Kidney (tissue), 14 donors: Measurements from ENCODE around the gene RIN1. TPM values are rescaled to one million over a fixed set of nuclear protein-coding genes. Genes with fewer than 3 reads are reported as not detected.

ENCODE experiments used
- DNase-seq, 5 donors: peaks; one replicate each; pipeline ENCODE4 v3.0.0-alpha.2; 2013 to 2020
- FAIRE-seq: peaks from 2 replicates; lab custom pipeline; 2012; peaks lifted over from hg19 to GRCh38; lab: Jason Lieb, UNC
- H3K27ac ChIP-seq, 2 donors: one replicate each; pipeline ENCODE4 v1.7.0; 2013; ENCODE audit warnings: low read depth in 2 of 2, low read length in 2 of 2, inconsistent platforms in 1 of 2
- H3K27me3 ChIP-seq: one replicate; pipeline ENCODE4 v1.7.1; 2013; ENCODE audit warnings: low read length, inconsistent platforms; ENCODE audit not compliant: control insufficient read depth, insufficient read depth
- H3K36me3 ChIP-seq, 3 donors: one replicate each; pipeline versions ENCODE4 v1.7.0 to v1.7.1; 2013; ENCODE audit warnings: low read length in 3 of 3, control low read depth in 1 of 3, inconsistent platforms in 1 of 3; ENCODE audit not compliant: insufficient read depth in 3 of 3, control insufficient read depth in 2 of 3
- H3K4me1 ChIP-seq, 3 donors: one replicate each; pipeline versions ENCODE4 v1.7.0 to v1.7.1; 2013; ENCODE audit warnings: low read length in 3 of 3, inconsistent platforms in 1 of 3, low read depth in 1 of 3; ENCODE audit not compliant: control insufficient read depth in 2 of 3, insufficient read depth in 2 of 3
- H3K4me3 ChIP-seq, 3 donors: one replicate each; pipeline versions ENCODE4 v1.7.0 to v1.8.1; 2013; ENCODE audit warnings: low read length in 3 of 3, control low read depth in 1 of 3, inconsistent platforms in 1 of 3
- H3K9ac ChIP-seq, 3 donors: one replicate each; pipeline versions ENCODE4 v1.7.0 to v1.7.1; 2013; ENCODE audit warnings: low read length in 3 of 3, control low read depth in 1 of 3, inconsistent platforms in 1 of 3
- H3K9me3 ChIP-seq, 3 donors: one replicate each; pipeline versions ENCODE4 v1.7.0 to v1.7.1; 2013; ENCODE audit warnings: low read length in 3 of 3, control low read depth in 1 of 3, inconsistent platforms in 1 of 3; ENCODE audit not compliant: control insufficient read depth in 2 of 3, insufficient read depth in 1 of 3
- intact Hi-C: fragments of 100-400 bp; cut with DNase I; formaldehyde crosslinking; loops from one replicate; pipeline ENCODE4 v1.11.1; 2022
- polyA plus RNA-seq: library from polyadenylated mRNA; stranded (reverse); fragments of 350-450 nt; fragmentation: Illumina TruSeq; extraction: RNeasy Lipid Tissue Mini Kit (QIAGEN cat#74804); gene quantifications from one replicate; pipeline ENCODE4 v1.2.3, GENCODE V29; 2014; ENCODE audit warnings: low read depth, low replicate concordance; ENCODE audit not compliant: insufficient read depth
- total RNA-seq: library from RNA; stranded (reverse); fragmentation: NEBNext Ultra II Directional; extraction: Animal tissue kit (Norgen Biotek cat#: 25700); gene quantifications from one replicate; pipeline ENCODE4 v1.2.1, GENCODE V29; 2021
- TF ChIP-seq, protein P1 (sequence below): IDR thresholded peaks from 3 replicates; pipeline ENCODE4 v1.5.1; 2012; ENCODE audit warnings: mild to moderate bottlenecking, moderate library complexity, borderline replicate concordance; ENCODE audit not compliant: insufficient read depth; ENCODE audit errors: extremely low read depth
- donor health status: control.
- donor health status: control.
- donor health status: control.
- donor health status: control.
- donor health status: control.
- donor health status: DM: yes; HTN: yes; CAD: no.
- donor health status: Normal renal cell carcinoma (clear cell type).

The RIN1 gene
- total and polyA plus RNA-seq, 2 donors from 2014 or later, result 2.3 to 9.2 TPM

DNA sequence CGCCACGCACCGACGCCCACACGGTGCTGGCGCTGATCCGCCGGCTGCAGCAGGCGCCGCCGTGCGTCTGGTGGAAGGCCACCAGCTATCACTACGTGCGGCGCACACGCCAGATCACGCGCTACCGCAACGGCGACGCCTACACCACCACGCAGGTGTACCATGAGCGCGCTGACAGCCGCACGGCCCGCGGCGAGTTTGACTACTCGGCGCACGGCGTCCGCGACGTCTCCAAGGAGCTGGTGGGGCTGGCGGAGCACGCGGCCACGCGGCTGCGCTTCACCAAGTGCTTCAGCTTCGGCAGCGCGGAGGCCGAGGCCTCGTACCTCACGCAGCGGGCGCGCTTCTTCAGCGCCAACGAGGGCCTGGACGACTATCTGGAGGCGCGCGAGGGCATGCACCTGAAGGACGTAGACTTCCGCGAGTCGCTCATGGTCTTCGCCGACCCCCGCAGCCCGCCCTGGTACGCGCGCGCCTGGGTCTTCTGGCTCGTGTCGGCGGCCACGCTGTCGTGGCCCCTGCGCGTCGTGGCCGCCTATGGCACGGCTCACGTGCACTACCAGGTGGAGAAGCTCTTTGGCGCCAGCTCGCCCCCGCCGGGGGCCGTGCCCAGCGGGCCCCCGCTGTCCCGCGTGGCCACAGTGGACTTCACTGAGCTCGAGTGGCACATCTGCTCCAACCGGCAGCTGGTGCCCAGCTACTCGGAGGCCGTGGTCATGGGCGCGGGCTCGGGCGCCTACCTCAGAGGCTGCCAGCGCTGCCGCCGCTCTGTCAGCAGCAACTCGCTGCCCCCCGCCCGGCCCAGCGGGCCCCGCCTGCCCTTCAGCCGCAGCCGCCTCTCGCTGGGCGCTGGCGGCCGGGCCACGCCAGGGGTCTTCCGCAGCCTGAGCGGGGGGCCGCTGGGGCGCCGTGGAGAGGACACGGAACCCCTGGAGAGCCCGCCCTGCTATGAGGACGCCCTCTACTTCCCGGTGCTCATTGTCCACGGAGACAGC is 41.3 kb downstream of the RIN1 start:
- H3K4me1 ChIP-seq, result peaks cover 0 to 1% (median under 1%) of the 10 kb centered on the region in 3 donors
- FAIRE-seq (no peak), DNase-seq (no peak)
- intact Hi-C loops, result no loop called here
- H3K9me3 ChIP-seq, result no peaks in the 10 kb centered on the region
- H3K9ac ChIP-seq, result no peak overlapping the region
- TF ChIP-seq, protein P1, sequence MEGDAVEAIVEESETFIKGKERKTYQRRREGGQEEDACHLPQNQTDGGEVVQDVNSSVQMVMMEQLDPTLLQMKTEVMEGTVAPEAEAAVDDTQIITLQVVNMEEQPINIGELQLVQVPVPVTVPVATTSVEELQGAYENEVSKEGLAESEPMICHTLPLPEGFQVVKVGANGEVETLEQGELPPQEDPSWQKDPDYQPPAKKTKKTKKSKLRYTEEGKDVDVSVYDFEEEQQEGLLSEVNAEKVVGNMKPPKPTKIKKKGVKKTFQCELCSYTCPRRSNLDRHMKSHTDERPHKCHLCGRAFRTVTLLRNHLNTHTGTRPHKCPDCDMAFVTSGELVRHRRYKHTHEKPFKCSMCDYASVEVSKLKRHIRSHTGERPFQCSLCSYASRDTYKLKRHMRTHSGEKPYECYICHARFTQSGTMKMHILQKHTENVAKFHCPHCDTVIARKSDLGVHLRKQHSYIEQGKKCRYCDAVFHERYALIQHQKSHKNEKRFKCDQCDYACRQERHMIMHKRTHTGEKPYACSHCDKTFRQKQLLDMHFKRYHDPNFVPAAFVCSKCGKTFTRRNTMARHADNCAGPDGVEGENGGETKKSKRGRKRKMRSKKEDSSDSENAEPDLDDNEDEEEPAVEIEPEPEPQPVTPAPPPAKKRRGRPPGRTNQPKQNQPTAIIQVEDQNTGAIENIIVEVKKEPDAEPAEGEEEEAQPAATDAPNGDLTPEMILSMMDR, result no peak
- no peak overlapping the region for H3K4me3 ChIP-seq
- peaks cover 16% of the 10 kb centered on the region for H3K27me3 ChIP-seq
- no peak overlapping the region for H3K27ac ChIP-seq
- H3K36me3 ChIP-seq, result no peaks in the 10 kb centered on the region

DNA sequence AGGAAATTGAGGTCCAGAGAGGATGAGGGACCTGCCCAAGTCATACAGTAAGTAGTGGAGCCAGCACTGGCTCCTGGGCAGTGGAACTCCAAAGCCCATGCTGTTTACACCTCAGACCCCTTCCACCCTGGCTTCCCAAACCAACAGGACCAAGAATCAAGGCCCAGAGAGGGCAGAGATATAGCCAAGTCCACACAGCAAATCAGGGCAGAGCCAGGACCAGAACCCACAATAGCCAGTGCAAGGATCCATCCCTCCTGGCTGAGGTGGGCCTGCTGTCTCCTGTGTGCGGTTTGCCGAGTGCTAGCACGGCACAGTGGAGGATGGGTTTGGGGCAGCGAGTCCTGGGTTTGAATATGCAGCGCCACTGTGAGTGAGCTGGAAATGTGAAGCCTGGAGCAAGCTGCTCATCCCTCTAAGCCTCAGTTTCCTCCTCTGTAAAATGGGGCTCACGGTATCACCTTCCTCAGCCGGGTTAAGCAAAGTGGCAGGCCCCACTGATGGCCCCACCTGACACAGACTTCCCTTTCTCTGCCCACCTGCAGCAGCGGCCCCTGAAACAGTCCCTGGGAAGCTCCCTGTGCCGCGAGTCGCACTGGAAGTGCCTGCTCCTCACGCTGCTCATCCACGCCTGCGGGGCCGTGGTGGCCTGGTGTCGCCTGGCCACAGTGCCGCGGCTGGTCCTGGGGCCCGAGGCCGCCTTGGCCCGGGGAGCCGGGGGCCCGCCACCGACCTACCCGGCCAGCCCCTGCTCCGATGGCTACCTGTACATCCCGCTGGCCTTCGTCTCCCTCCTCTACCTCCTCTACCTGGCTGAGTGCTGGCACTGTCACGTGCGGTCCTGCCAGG is 42.2 kb downstream of the RIN1 start:
- no peak for DNase-seq

DNA sequence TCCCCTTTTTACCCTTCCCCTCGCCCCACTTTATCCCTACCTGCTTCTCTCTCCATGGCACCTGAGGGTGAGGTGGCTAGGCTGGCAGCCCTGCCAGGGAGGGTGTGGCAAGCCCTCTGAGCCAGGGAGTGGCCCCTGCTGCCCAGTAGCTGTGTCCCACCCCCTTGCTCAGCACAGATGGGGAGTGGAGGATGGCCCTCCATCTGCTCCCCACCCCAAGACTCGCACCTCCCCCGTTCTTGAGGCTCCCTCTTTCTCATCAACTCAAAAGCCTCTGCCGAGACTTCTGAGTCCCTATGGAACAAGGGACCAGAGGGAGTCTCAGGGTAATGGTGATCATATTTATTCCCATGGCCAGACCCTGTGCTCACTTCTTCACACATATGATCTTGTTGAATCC is 42.9 kb downstream of the RIN1 start:
- TF ChIP-seq, protein P1, result no peak

More for the DNA sequence above, 42.2 kb downstream of the RIN1 start:
- TF ChIP-seq, protein P1, result no peak
- no peak overlapping the region for H3K27ac ChIP-seq
- intact Hi-C loops, result no loop called here
- FAIRE-seq, result no peak
- H3K4me3 ChIP-seq, result no peak overlapping the region
- H3K9me3 ChIP-seq, result no peaks in the 10 kb centered on the region
- no peak overlapping the region for H3K9ac ChIP-seq
- no peaks in the 10 kb centered on the region for H3K36me3 ChIP-seq
- peaks cover 16% of the 10 kb centered on the region for H3K27me3 ChIP-seq
- peaks cover 0 to 5% (median 5%) of the 10 kb centered on the region in 3 donors for H3K4me1 ChIP-seq

More for the DNA sequence above, 42.9 kb downstream of the RIN1 start:
- peaks cover 16% of the 10 kb centered on the region for H3K27me3 ChIP-seq
- no peak overlapping the region for H3K27ac ChIP-seq
- no peaks in the 10 kb centered on the region for H3K36me3 ChIP-seq
- peaks cover 0 to 6% (median 5%) of the 10 kb centered on the region in 3 donors for H3K4me1 ChIP-seq
- FAIRE-seq (no peak), DNase-seq (no peak)
- intact Hi-C loops, result no loop called here
- no peak overlapping the region for H3K9ac ChIP-seq
- H3K4me3 ChIP-seq, result no peak overlapping the region
- no peaks in the 10 kb centered on the region for H3K9me3 ChIP-seq
